Inflammatory macrophage treated with lipopolysaccharide for 4 hours (primary cell): ENCODE results near the gene PCDH9.

Experiments
- DNase-seq: peaks from one replicate; pipeline ENCODE4 v3.0.0-alpha.2; 2020

PCDH9 gene

GRCh38 chr13:67225252-67226159 is 4.6 kb downstream of the PCDH9 start:
- no peak for DNase-seq

GRCh38 chr13:67224148-67224846 is 5.8 kb downstream of the PCDH9 start:
- peak; percentile 60 for DNase-seq

- no peak for DNase-seq
Observed at GRCh38 chr13:67223742-67224141, 6.4 kb downstream of the PCDH9 start.

GRCh38 chr13:67223024-67223423 is 7.1 kb downstream of the PCDH9 start:
- DNase-seq: peak; percentile 84

GRCh38 chr13:67221630-67222226 is 8.4 kb downstream of the PCDH9 start:
- DNase-seq: peak; percentile 3

GRCh38 chr13:67219113-67219512 is 11.0 kb downstream of the PCDH9 start:
- DNase-seq: no peak

- DNase-seq: no peak
Observed at GRCh38 chr13:67217880-67218279, 12.3 kb downstream of the PCDH9 start.

- no peak for DNase-seq
Observed at GRCh38 chr13:67216864-67217263, 13.3 kb downstream of the PCDH9 start.

- no peak for DNase-seq
Observed at GRCh38 chr13:67210208-67210607, 19.9 kb downstream of the PCDH9 start.

GRCh38 chr13:67208552-67208951 is 21.6 kb downstream of the PCDH9 start:
- DNase-seq: no peak

- DNase-seq: no peak
Observed at GRCh38 chr13:67204764-67205163, 25.4 kb downstream of the PCDH9 start.

- DNase-seq: no peak
Observed at GRCh38 chr13:67200605-67201004, 29.5 kb downstream of the PCDH9 start.

GRCh38 chr13:67200183-67200582 is 30.0 kb downstream of the PCDH9 start:
- DNase-seq: no peak

- no peak for DNase-seq
Observed at GRCh38 chr13:67197704-67198103, 32.4 kb downstream of the PCDH9 start.

- no peak for DNase-seq
Observed at GRCh38 chr13:67193979-67194378, 36.2 kb downstream of the PCDH9 start.

- no peak for DNase-seq
Observed at GRCh38 chr13:67192751-67193150, 37.4 kb downstream of the PCDH9 start.

GRCh38 chr13:67186995-67187569 is 43.1 kb downstream of the PCDH9 start:
- no peak for DNase-seq

- no peak for DNase-seq
Observed at GRCh38 chr13:67184247-67184646, 45.9 kb downstream of the PCDH9 start.

- no peak for DNase-seq
Observed at GRCh38 chr13:67183151-67183550, 47.0 kb downstream of the PCDH9 start.

- no peak for DNase-seq
Observed at GRCh38 chr13:67175836-67176459, 54.2 kb downstream of the PCDH9 start.

GRCh38 chr13:67168384-67168783 is 61.8 kb downstream of the PCDH9 start:
- DNase-seq: no peak

- DNase-seq: no peak
Observed at GRCh38 chr13:67167420-67167819, 62.7 kb downstream of the PCDH9 start.

- no peak for DNase-seq
Observed at GRCh38 chr13:67161176-67161575, 69.0 kb downstream of the PCDH9 start.
